NOMO-1 (cell line): ENCODE measurements around the gene PDX1.

Experiments used
- DNase-seq, 2 experiments: peaks; one replicate each; lab custom pipeline; 2025; ENCODE audit not compliant: unreplicated experiment in 2 of 2; lab: John Stamatoyannopoulos, UW

Gene PDX1

DNA sequence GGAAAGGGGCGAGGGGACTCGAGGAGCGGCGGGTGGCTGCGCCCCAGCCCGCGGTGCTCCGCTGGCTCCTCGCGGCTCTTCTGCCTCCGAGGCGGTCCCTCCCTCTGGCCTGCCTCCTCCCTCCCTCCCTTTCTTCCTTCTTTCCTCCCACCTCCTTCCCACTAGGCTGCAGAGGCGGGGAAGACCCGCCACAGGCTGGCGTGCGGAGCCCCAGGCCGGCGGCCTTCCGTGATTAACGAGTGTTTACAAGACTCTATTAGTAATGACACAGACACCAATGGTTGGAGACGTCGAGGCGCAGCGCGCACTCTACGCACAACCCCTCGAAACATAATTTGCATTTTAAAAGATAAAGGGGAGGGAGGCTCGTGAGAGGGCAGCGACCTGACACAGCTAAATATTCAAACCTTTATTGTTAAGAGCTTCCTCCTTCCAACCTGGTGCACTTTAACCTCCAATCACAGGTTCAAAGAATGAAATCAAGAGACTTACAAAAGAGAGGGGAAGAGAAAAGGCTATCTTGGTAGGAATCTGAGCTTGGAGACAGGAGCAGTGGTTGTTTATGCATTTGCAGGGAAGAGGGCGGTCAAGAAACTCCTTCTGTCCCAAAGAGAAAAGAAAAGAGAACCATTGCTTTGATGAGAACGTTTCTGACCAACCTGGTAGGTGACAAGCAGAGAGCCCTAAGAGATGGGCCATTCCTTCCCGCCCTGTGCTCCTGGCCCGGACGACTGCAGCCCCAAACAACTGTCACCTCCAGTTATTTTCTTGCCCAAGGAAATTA lies 49.5 kb downstream of the PDX1 start, which contains the start of gene CDX2:
TSS of gene CDX2 (minus strand) at position 234 of the 784 bp plus-strand sequence. CDS start 309 bp downstream, outside the sequence.
- DNase-seq = no peak

DNA sequence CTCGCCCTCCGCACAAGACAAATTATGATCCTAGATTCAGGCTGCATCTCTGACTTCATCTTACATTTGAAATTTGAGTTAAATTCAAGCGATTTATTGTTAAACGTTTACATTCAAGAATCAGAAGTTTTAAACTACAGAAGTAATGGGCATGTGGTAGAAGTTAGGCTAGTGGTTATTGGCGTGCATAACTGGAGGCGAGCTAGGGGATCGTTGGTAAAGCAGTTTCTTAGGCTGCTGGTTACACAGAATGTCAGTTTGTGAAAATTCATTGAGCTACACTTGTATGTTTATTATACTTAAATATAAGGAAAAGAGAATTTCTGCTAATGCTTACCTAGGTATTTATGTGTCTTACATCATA lies 50.0 kb downstream of the PDX1 start:
- DNase-seq = no peak

DNA sequence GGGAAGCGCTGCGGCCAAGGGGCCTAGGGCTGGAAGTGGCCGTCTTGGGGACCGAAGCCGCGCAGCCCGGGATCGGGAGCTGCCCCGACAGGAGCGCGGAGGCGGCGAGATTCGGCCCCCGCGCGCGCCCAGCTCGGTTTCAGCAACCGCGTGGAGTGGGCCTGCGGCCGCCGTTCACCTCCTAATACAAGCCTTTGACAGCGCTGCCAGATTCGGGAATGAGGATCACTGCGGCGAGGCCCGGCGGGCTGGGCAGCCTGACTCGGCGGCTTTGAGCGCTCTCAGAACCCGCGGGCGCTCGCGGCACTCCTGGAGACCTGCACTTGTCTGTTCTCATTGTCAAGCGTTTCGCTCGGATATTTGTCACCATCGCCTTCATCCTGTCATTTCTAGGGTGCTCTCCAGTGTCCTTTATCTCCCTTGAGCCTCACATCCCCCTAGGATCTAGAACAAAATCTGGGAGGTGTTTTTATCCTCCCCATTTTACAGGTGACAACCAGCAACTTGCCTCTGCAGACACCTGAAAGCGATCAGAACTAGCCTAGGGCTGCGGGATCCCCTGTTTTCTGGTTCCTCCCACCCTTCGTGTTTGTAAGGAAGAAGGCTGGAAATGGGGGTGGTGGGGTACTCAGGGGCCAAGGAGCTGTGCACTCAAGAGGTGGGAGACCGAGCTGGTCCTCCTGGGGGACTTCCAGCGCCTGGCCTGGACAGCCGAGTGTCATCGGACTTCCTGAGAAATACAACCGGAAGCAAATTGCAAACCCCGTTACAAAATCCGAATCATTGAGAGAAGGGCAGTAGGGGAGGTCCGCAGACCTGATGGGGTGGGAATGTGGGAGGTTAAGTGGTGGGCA lies 50.8 kb downstream of the PDX1 start:
- DNase-seq = no peak

DNA sequence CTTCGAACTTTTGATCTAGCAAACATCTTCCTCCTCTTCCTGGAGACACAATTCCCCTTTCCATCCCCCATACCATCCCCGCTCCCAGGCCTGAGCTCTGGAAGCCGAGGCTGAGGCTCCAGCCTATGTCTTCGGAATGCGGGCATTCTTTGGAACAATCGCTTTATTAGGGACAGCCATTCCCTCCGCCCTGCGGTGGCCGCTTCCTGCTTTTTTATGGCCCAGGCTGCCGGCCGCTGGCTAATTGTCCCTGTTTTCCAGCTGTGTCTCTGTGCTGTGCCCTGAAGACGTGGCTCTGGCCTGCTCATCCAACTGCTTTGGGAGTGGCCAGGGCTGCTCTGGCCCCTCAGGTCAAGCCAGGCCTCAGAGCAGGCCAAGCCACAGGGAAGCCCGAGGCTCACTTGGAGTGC lies 51.4 kb downstream of the PDX1 start:
- no peak for DNase-seq

DNA sequence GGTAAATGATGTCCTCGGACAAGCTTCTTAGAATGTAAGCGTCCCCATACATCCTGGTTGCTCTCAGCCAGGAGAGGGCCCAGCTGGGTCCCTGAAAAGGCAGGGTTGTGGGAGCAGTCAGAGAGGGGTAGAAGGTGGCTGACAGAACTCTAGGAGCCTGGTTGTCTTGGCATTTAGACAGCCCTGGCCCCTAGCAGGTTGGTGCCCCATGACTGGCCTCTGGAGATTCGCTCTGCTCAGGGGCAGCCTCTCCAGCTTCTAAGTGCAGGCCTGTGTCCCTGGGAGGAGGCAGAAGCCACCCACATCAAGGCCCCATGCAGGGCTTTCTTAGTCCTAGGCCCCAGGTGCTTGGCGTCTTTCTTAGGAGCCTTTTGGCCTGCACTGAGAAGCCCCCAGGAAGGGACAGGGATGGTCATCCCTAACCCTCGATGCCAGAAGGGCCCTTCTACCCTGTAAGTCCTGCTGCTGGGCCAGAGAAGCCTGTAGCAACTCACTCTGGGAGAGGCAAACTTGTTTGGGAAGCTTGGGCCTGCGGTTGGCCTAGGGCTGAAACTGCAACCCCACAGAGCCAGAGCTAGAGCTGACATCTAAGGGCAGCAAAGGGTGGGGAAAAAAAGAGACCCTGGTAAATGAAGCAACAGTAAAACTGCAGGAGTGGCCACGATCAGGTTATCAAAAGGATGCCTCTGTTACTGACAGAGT lies 52.1 kb downstream of the PDX1 start:
- no peak for DNase-seq

DNA sequence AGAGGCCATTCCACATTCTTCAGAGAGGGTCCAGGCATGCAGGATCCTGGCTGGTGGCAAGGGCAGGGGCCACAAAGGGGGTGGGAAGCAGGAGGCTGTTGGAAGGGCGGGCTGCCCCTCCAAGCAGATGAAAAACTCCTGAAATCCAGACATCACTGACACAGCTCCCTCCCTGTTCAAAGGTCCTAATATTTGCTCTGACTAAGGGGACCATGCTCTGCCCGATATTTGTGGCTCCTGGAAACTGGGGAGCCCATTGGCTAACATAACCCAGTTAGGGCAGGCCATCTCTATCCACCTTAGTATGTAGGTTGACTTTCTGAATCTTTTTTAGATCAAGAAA lies 52.6 kb downstream of the PDX1 start:
- no peak for DNase-seq

DNA sequence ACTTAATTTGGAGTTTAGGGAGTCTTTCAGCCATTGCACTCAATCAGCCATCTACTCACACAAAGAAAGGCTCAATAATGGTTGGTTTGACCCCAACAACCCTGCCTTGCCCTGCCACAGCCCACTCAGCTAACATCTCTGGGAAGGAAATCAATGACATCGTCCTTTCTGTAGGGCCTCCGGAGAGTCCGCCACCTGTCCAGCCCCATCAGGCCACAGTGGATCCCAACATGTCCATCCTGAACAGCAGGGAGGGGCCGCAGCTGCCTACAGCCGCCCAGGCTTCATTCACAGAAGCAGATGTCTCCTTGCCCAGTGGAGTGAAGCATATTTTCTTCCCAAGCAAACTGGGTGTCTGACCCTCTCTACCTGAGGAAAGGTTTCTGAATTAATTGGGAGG lies 53.5 kb downstream of the PDX1 start:
- no peak for DNase-seq

DNA sequence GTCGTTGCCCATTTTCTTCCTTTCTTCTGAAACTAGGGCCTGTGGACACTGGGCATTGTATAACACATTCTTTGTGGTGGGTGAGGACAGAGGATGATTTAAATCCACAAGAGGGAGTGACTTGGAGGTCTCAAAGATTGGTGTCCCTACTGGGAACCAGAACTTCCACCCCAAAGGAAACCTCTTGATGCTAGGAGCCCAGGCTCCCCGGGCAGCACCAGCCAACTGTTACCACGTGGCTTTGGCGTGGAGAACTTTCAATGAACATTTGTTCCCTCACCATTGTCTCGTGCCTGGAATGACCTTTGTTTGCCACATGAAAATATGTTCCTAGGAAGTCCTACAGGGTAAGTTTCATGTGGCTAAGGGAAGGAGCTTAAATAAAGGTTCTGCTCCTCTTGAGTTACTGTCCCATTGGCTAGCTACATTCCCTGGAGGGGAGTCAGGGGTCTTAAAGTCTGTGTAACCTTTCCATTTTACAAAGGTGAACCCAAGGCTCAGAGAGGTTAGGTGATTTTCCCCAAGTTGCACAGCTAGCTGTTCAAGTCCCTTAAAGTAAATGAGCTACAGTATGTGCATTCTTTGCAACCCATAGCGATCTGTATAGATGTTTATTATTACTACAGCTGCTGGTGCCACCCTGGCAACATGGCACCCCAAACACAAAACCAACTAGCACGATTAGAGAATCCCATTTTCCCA lies 54.3 kb downstream of the PDX1 start:
- no peak for DNase-seq
